CD4-positive, alpha-beta T cell (primary cell): ENCODE results near the gene ADISSP. TPM values are rescaled to one million over a fixed set of nuclear protein-coding genes. Genes with fewer than 3 reads are reported as not detected.

Experiments used
- ATAC-seq: fragments of 200-7000 bp; cut with Tn5 transposase; one replicate; pipeline ENCODE4 v1.10.0; 2022; ENCODE audit warnings: mild to moderate bottlenecking; ENCODE audit not compliant: poor library complexity
- CTCF ChIA-PET: fragments of 350-600 bp; sonication (Branson Sonifier 250); formaldehyde crosslinking; loops from one replicate; lab custom pipeline; 2021; ENCODE audit warnings: antibody characterized with exemption, inconsistent platforms; lab: Charles Lee
- POLR2A ChIA-PET: fragments of 350-600 bp; sonication (Branson Sonifier 250); formaldehyde crosslinking; loops from one replicate; lab custom pipeline; 2021; ENCODE audit warnings: antibody characterized with exemption, inconsistent platforms; lab: Charles Lee
- DNase-seq, 14 experiments: peaks; one replicate each; pipeline ENCODE4 v3.0.0-alpha.2; 2013 to 2020; ENCODE audit warnings: mixed read lengths in 2 of 14
- H3K27ac ChIP-seq, 2 donors: one replicate each; pipeline versions ENCODE4 v1.5.1 to v1.7.0; 2013; ENCODE audit warnings: low read length in 2 of 2, low read depth in 1 of 2, mild to moderate bottlenecking in 1 of 2
- H3K27me3 ChIP-seq, 2 experiments: 1 replicate in 1 of 2; 2 replicates in 1 of 2; pipeline versions ENCODE4 v1.6.1 to v1.7.0; 2013; ENCODE audit warnings: low read length in 2 of 2, control low read depth in 1 of 2, mild to moderate bottlenecking in 1 of 2, moderate library complexity in 1 of 2; ENCODE audit not compliant: insufficient read depth in 2 of 2, control insufficient read depth in 1 of 2
- H3K36me3 ChIP-seq: one replicate; pipeline ENCODE4 v1.6.1; 2013; ENCODE audit warnings: low read length, control low read depth; ENCODE audit not compliant: insufficient read depth
- H3K4me1 ChIP-seq: one replicate; pipeline ENCODE4 v1.6.1; 2013; ENCODE audit warnings: low read length, control low read depth; ENCODE audit not compliant: insufficient read depth
- H3K4me3 ChIP-seq: one replicate; pipeline ENCODE4 v1.5.1; 2013; ENCODE audit warnings: mild to moderate bottlenecking, low read length, moderate library complexity
- H3K9me3 ChIP-seq, 2 experiments: 1 replicate in 1 of 2; 2 replicates in 1 of 2; pipeline versions ENCODE4 v1.6.1 to v1.7.0; 2013; ENCODE audit warnings: low read length in 2 of 2, mild to moderate bottlenecking in 2 of 2, control low read depth in 1 of 2, moderate library complexity in 1 of 2; ENCODE audit not compliant: control insufficient read depth in 1 of 2, insufficient read depth in 1 of 2
- H3K27ac Mint-ChIP-seq: one replicate; pipeline ENCODE4 v1.8.0; 2020; ENCODE audit warnings: mixed read lengths
- H3K27me3 Mint-ChIP-seq: one replicate; pipeline ENCODE4 v1.8.0; 2021; ENCODE audit warnings: mixed read lengths
- H3K36me3 Mint-ChIP-seq: one replicate; pipeline ENCODE4 v1.8.0; 2021; ENCODE audit warnings: low read depth, mixed read lengths
- H3K4me1 Mint-ChIP-seq: one replicate; pipeline ENCODE4 v1.8.0; 2021; ENCODE audit warnings: low read depth, mixed read lengths
- H3K4me3 Mint-ChIP-seq: one replicate; pipeline ENCODE4 v1.8.0; 2020; ENCODE audit warnings: mild to moderate bottlenecking, mixed read lengths
- H3K9me3 Mint-ChIP-seq: one replicate; pipeline ENCODE4 v1.8.0; 2020; ENCODE audit warnings: mixed read lengths
- CTCF ChIP-seq: fragments of 200-600 bp; IDR thresholded peaks from one replicate; pipeline ENCODE4 v1.8.0; 2022; ENCODE audit warnings: antibody characterized with exemption, mild to moderate bottlenecking
- intact Hi-C, 2 experiments: fragments of 100-400 bp; cut with DNase I in 1 of 2; cut with micrococcal nuclease in 1 of 2; formaldehyde crosslinking; loops; one replicate each; pipeline versions ENCODE4 v1.15.1 to v1.9.0; 2023 to 2025; cut with DNase I, micrococcal nuclease
- total RNA-seq, 174 experiments: library from RNA in 2 of 174; stranded (reverse) in 2 of 174; gene quantifications; one replicate each; pipeline ENCODE4 v1.2.3 and lab custom pipeline; 2021 to 2026

The ADISSP gene
- total RNA-seq, 2 experiments from 2014 or later: 11.2 to 11.6 TPM

- DNase-seq (peak in 1 of 14 experiments; percentile 12), ATAC-seq (no peak)
- Histone ChIP-seq H3K27ac (peak overlapping the region; percentile 49 to 97), H3K4me1 (peaks cover 87% of the 10 kb centered on the region), H3K9me3 (no peaks in the 10 kb centered on the region), H3K36me3 (no peaks in the 10 kb centered on the region), H3K27me3 (no peaks in the 10 kb centered on the region), H3K4me3 (no peak overlapping the region)
- TF ChIP-seq CTCF: no peak
- Mint-ChIP-seq H3K27me3 (no peaks in the 10 kb centered on the region), H3K27ac (peak overlapping the region; percentile 98), H3K36me3 (no peaks in the 10 kb centered on the region), H3K9me3 (no peaks in the 10 kb centered on the region), H3K4me3 (peak overlapping the region; percentile 65), H3K4me1 (peaks cover 70% of the 10 kb centered on the region)
- ChIA-PET CTCF (interaction anchor here (0.7 to 3.9 kb wide), 4 partner anchors 18 to 42 kb away, joined by 3 to 20 read pairs (median 4); partner anchors contain the start of gene CENPB), POLR2A (interaction anchor here (0.6 to 6.6 kb wide), 12 partner anchors 7 to 60 kb away, joined by 3 to 89 read pairs (median 4); partner anchors contain the start of genes ADISSP, AP5S1, CDC25B and CENPB)
- intact Hi-C loops: loop anchor here in 1 of 2 experiments (5.0 kb wide), 1 partner anchor 46 kb away; the partner anchor contains the start of gene ADISSP
These were observed 45.7 kb upstream of the ADISSP start for GRCh38 chr20:3812975-3813847.

- H3K27ac Mint-ChIP-seq: peak overlapping the region; percentile 98
- intact Hi-C loops: loop anchor here in 1 of 2 experiments (5.0 kb wide), 1 partner anchor 45 kb away; the partner anchor contains the start of gene ADISSP
- Histone ChIP-seq H3K4me3 (no peak overlapping the region), H3K4me1 (peaks cover 89% of the 10 kb centered on the region), H3K27me3 (no peaks in the 10 kb centered on the region), H3K27ac (peak overlapping the region; percentile 82 to 97), H3K9me3 (no peaks in the 10 kb centered on the region), H3K36me3 (no peaks in the 10 kb centered on the region)
- ChIA-PET CTCF (interaction anchor here (0.7 to 2.3 kb wide), 4 partner anchors 8 to 43 kb away, joined by 3 to 22 read pairs (median 4); partner anchors contain the start of genes AP5S1 and CDC25B), POLR2A (interaction anchor here (1.3 to 6.6 kb wide), 6 partner anchors 8 to 44 kb away, joined by 3 to 89 read pairs (median 42); partner anchors contain the start of genes ADISSP, AP5S1, CDC25B and CENPB)
- H3K36me3 Mint-ChIP-seq: peaks cover 4% of the 10 kb centered on the region
- H3K9me3 Mint-ChIP-seq: no peaks in the 10 kb centered on the region
- H3K4me3 Mint-ChIP-seq: peak overlapping the region; percentile 77
- no peak for DNase-seq
- ATAC-seq: no peak
- H3K4me1 Mint-ChIP-seq: peaks cover 77% of the 10 kb centered on the region
- TF ChIP-seq CTCF: no peak
- no peaks in the 10 kb centered on the region for H3K27me3 Mint-ChIP-seq
These were observed 44.7 kb upstream of the ADISSP start for GRCh38 chr20:3812259-3812681.
